H1 (cell line): ENCODE data around the gene GAS7. TPM values are rescaled to one million over a fixed set of nuclear protein-coding genes. Genes with fewer than 3 reads are reported as not detected.

ENCODE experiments used
- CTCF ChIA-PET: fragments of 300-600 bp; sonication (Branson Sonifier 250); formaldehyde crosslinking; loops from one replicate; lab custom pipeline; 2021; ENCODE audit not compliant: partially characterized antibody; lab: Charles Lee
- POLR2A ChIA-PET: fragments of 300-600 bp; sonication (Branson Sonifier 250); formaldehyde crosslinking; loops from one replicate; lab custom pipeline; 2021; ENCODE audit warnings: inconsistent platforms; ENCODE audit not compliant: partially characterized antibody; lab: Charles Lee
- DNase-seq, 2 experiments: peaks; one replicate each; pipeline versions ENCODE4 v3.0.0 to v3.0.0-alpha.2; 2010 to 2022; ENCODE audit warnings: low spot score in 2 of 2, low read depth in 1 of 2, mixed read lengths in 1 of 2
- FAIRE-seq: peaks from 2 replicates; lab custom pipeline; 2011; peaks lifted over from hg19 to GRCh38; lab: Jason Lieb, UNC
- H2AFZ ChIP-seq: 2 replicates; pipeline ENCODE4 v1.8.1; 2012; ENCODE audit warnings: low read length, inconsistent platforms
- H2AK5ac ChIP-seq: 2 replicates; pipeline ENCODE4 v1.6.1; 2013; ENCODE audit warnings: low read depth, low read length
- H2BK120ac ChIP-seq: replicated peaks from 2 replicates; pipeline ENCODE3; 2013; ENCODE audit warnings: low read depth, low read length, inconsistent platforms
- H2BK12ac ChIP-seq: 2 replicates; pipeline ENCODE4 v1.6.1; 2013; ENCODE audit warnings: low read depth, low read length
- H2BK15ac ChIP-seq: 2 replicates; pipeline ENCODE4 v1.6.1; 2013; ENCODE audit warnings: low read length
- H2BK20ac ChIP-seq: 2 replicates; pipeline ENCODE4 v1.6.1; 2013; ENCODE audit warnings: low read length
- H2BK5ac ChIP-seq: 2 replicates; pipeline ENCODE4 v1.6.1; 2013; ENCODE audit warnings: low read depth, low read length
- H3K14ac ChIP-seq: 2 replicates; pipeline ENCODE4 v1.6.1; 2013; ENCODE audit warnings: inconsistent platforms; ENCODE audit not compliant: insufficient read length
- H3K18ac ChIP-seq: 2 replicates; pipeline ENCODE4 v1.6.1; 2013; ENCODE audit warnings: low read length; ENCODE audit errors: extremely low read depth
- H3K23ac ChIP-seq: 2 replicates; pipeline ENCODE4 v1.6.1; 2013; ENCODE audit warnings: inconsistent platforms; ENCODE audit not compliant: insufficient read length
- H3K23me2 ChIP-seq: 2 replicates; pipeline ENCODE4 v1.6.1; 2013; ENCODE audit warnings: low read depth, low read length
- H3K27ac ChIP-seq: 2 replicates; pipeline ENCODE4 v1.6.1; 2011; ENCODE audit warnings: low read depth, low read length, inconsistent platforms
- H3K27me3 ChIP-seq, 4 experiments: replicated peaks in 1 of 4; 1 replicate in 1 of 4; 2 replicates in 3 of 4; pipeline versions ENCODE4 v1.6.1 to v1.8.1; 2011 to 2013; ENCODE audit warnings: low read length in 3 of 4, mild to moderate bottlenecking in 3 of 4, inconsistent platforms in 2 of 4, mixed read lengths in 2 of 4, moderate library complexity in 1 of 4; ENCODE audit not compliant: control insufficient read depth in 3 of 4, insufficient read depth in 3 of 4; ENCODE audit errors: extremely low read depth in 1 of 4
- H3K36me3 ChIP-seq, 4 experiments: 2 replicates each; pipeline versions ENCODE4 v1.6.1 to v1.8.1; 2011 to 2013; ENCODE audit warnings: mild to moderate bottlenecking in 4 of 4, low read length in 3 of 4, moderate library complexity in 2 of 4, control low read depth in 1 of 4, inconsistent platforms in 1 of 4; ENCODE audit not compliant: insufficient read depth in 4 of 4, control insufficient read depth in 2 of 4
- H3K4ac ChIP-seq: replicated peaks from 2 replicates; pipeline ENCODE3; 2013; ENCODE audit warnings: low read length, low read depth, mixed read lengths, inconsistent platforms; ENCODE audit not compliant: insufficient read length
- H3K4me1 ChIP-seq, 4 experiments: replicated peaks in 1 of 4; 1 replicate in 1 of 4; 2 replicates in 3 of 4; pipeline versions ENCODE4 v1.6.1 to v1.8.1; 2011 to 2013; ENCODE audit warnings: low read length in 3 of 4, inconsistent platforms in 2 of 4, mixed read lengths in 1 of 4; ENCODE audit not compliant: insufficient read depth in 4 of 4, control insufficient read depth in 3 of 4
- H3K4me2 ChIP-seq, 2 experiments: 2 replicates each; pipeline versions ENCODE4 v1.6.1 to v1.8.1; 2011 to 2013; ENCODE audit warnings: low read depth in 2 of 2, low read length in 2 of 2, control low read depth in 1 of 2, inconsistent platforms in 1 of 2, mild to moderate bottlenecking in 1 of 2; ENCODE audit not compliant: insufficient read depth in 1 of 2
- H3K4me3 ChIP-seq, 4 experiments: fragments of 200-600, 300-600 bp in 1 of 4; sonication (generic), shearing (Covaris generic), sonication (Bioruptor Twin) in 1 of 4; 2 replicates each; pipeline versions ENCODE4 v1.5.1 to v1.8.1; 2011 to 2016; ENCODE audit warnings: low read length in 4 of 4, low read depth in 3 of 4, control low read depth in 2 of 4, inconsistent platforms in 2 of 4, mild to moderate bottlenecking in 2 of 4, mixed read lengths in 1 of 4, moderate library complexity in 1 of 4; ENCODE audit not compliant: insufficient read depth in 2 of 4; ENCODE audit errors: extremely low read depth in 1 of 4
- H3K56ac ChIP-seq: replicated peaks from 2 replicates; pipeline ENCODE3; 2013; ENCODE audit warnings: low read depth, mild to moderate bottlenecking, mixed read lengths, low read length, inconsistent platforms; ENCODE audit not compliant: insufficient read length
- H3K79me1 ChIP-seq: 2 replicates; pipeline ENCODE4 v1.6.1; 2013; ENCODE audit warnings: low read depth, low read length, control low read depth
- H3K79me2 ChIP-seq, 2 experiments: 2 replicates each; pipeline versions ENCODE4 v1.6.1 to v1.8.1; 2012 to 2013; ENCODE audit warnings: low read length in 2 of 2, mild to moderate bottlenecking in 2 of 2, inconsistent platforms in 1 of 2; ENCODE audit not compliant: insufficient read depth in 2 of 2, control insufficient read depth in 1 of 2
- H3K9ac ChIP-seq, 4 experiments: replicated peaks in 1 of 4; 1 replicate in 1 of 4; 2 replicates in 3 of 4; pipeline versions ENCODE4 v1.6.1 to v1.8.1; 2011 to 2013; ENCODE audit warnings: low read depth in 3 of 4, low read length in 3 of 4, control low read depth in 2 of 4, mild to moderate bottlenecking in 2 of 4, moderate library complexity in 2 of 4, inconsistent platforms in 1 of 4; ENCODE audit errors: extremely low read depth in 1 of 4
- H3K9me3 ChIP-seq, 2 experiments: 2 replicates each; pipeline versions ENCODE4 v1.6.1 to v1.8.1; 2012 to 2013; ENCODE audit warnings: mild to moderate bottlenecking in 2 of 2, moderate library complexity in 2 of 2, control low read depth in 1 of 2, inconsistent platforms in 1 of 2, low read depth in 1 of 2, low read length in 1 of 2, mixed read lengths in 1 of 2; ENCODE audit not compliant: insufficient read depth in 2 of 2
- H4K20me1 ChIP-seq, 2 experiments: replicated peaks in 1 of 2; 2 replicates each; pipeline versions ENCODE3 to v1.8.1; 2011 to 2013; ENCODE audit warnings: inconsistent platforms in 2 of 2, low read length in 2 of 2, mild to moderate bottlenecking in 1 of 2; ENCODE audit not compliant: insufficient read depth in 2 of 2, control insufficient read depth in 1 of 2
- H4K5ac ChIP-seq: 2 replicates; pipeline ENCODE4 v1.6.1; 2013; ENCODE audit warnings: low read length, low read depth, mixed read lengths, inconsistent platforms; ENCODE audit not compliant: insufficient read length
- H4K8ac ChIP-seq: 2 replicates; pipeline ENCODE4 v1.8.0; 2013; ENCODE audit warnings: mild to moderate bottlenecking, moderate library complexity, low read length, inconsistent platforms; ENCODE audit not compliant: insufficient read depth; ENCODE audit errors: extremely low read depth
- H4K91ac ChIP-seq: replicated peaks from 2 replicates; pipeline ENCODE3; 2013; ENCODE audit warnings: low read length, mixed read lengths, inconsistent platforms; ENCODE audit not compliant: insufficient read length
- FOSL1 ChIP-seq: IDR thresholded peaks from 2 replicates; pipeline ENCODE4 v1.6.1; 2011; ENCODE audit warnings: mild to moderate bottlenecking, low read depth, low read length, moderate library complexity; ENCODE audit not compliant: insufficient read depth
- KDM4A ChIP-seq: IDR thresholded peaks from one replicate; pipeline ENCODE4 v1.7.1; 2012; ENCODE audit warnings: low read depth, mild to moderate bottlenecking, moderate library complexity, low read length, inconsistent platforms; ENCODE audit not compliant: severe bottlenecking
- WGBS, 2 experiments: shearing (Covaris generic) in 1 of 2; methylation state at CpG; one replicate each; pipeline versions ENCODE4 v1.1.6 to v1.1.7; 2013 to 2015; ENCODE audit warnings: low lambda C conversion rate in 2 of 2, mixed read lengths in 2 of 2, inconsistent platforms in 1 of 2, low coverage in 1 of 2, missing lambda C conversion rate in 1 of 2; ENCODE audit not compliant: insufficient replicate concordance in 2 of 2, insufficient coverage in 1 of 2, insufficient read length in 1 of 2; ENCODE audit errors: extremely low coverage in 1 of 2, missing lambda C conversion rate in 1 of 2; 5-methylcytosine and 5-hydroxymethylcytosine counted together
- polyA plus RNA-seq, 7 experiments: library from polyadenylated mRNA; depleted of rRNA in 3 of 7; stranded (reverse) in 5 of 7; unstranded in 2 of 7; fragments of >200 nt in 5 of 7; fragments of 200-250 nt in 2 of 7; gene quantifications; 1 replicate in 5 of 7; 2 replicates in 1 of 7; 4 replicates in 1 of 7; pipeline versions ENCODE4 v1.2.1 to v1.2.3, GENCODE V29; 2011 to 2013; ENCODE audit warnings: missing spikeins in 2 of 7, mixed read lengths in 2 of 7
- total RNA-seq: library from RNA; stranded (reverse); fragmentation: NEBNext Ultra II Directional; extraction: Animal tissue kit (Norgen Biotek cat#: 25700); gene quantifications from 2 replicates; pipeline ENCODE4 v1.2.1, GENCODE V29; 2021
- TF ChIP-seq, protein P1 (sequence below): IDR thresholded peaks from 2 replicates; pipeline ENCODE4 v1.6.1; 2012; ENCODE audit warnings: inconsistent platforms

Gene GAS7
- total and polyA plus RNA-seq, 2 of the 8 experiments (the other 6 are each of a cell fraction or from before 2014, with no cell fraction given): 5.0 to 14.5 TPM

DNA sequence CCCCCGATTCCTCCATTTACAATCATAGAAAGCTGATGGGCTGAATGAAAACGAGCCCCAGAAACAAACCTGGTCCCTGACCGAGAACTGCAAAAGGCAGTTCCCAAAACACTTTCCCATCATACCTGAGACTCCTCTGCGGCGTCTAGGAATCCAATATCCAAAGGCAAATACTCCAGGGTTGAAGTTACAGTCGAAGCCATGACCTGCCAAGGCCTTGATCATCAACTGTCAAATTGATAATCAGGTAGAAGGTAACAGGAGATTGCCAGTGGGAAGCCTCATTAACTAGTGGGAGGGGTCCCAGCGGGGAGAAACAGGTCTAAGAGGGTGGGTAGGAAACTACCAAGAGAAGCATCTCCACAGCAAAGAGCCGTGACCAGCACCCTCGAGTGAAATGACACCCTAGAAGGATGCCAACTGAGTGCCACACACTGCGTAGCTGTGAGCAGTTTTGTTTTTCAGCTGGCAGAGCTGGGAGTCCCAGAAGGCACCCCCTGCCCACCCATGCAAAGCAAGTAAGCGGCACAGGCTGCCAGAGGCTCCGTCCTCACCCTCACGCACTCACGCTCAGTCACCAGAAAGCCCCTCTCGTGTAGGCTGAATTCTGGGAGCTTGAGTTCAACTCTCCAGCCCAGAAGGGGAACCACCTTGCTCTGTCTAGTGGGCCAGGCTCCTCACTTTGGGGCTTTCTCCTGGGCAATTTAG lies 146.1 kb downstream of the GAS7 start:
- H3K14ac ChIP-seq: no peak overlapping the region
- CTCF ChIA-PET: interaction anchor here (0.9 to 1.1 kb wide), 2 partner anchors 10 to 70 kb away, joined by 4 to 6 read pairs; no protein-coding TSS in a partner anchor
- no peak overlapping the region for H2BK12ac ChIP-seq
- no peaks in the 10 kb centered on the region for H3K36me3 ChIP-seq
- no peak overlapping the region for H3K4me2 ChIP-seq
- peaks cover 0 to 5% (median 2%) of the 10 kb centered on the region in 4 experiments; a peak in 1 of 7 replicates for H3K4me1 ChIP-seq
- H3K23ac ChIP-seq: no peak overlapping the region
- H4K5ac ChIP-seq: no peak overlapping the region
- H3K9me3 ChIP-seq: peaks cover 0 to 9% of the 10 kb centered on the region in 2 experiments; a peak in 1 of 4 replicates
- H3K79me1 ChIP-seq: no peaks in the 10 kb centered on the region
- H3K4ac ChIP-seq: no peak overlapping the region
- H4K8ac ChIP-seq: no peak overlapping the region
- H4K20me1 ChIP-seq: peaks cover under 1 to 1% of the 10 kb centered on the region in 2 experiments
- H4K91ac ChIP-seq: no peak overlapping the region
- H2BK5ac ChIP-seq: no peak overlapping the region
- POLR2A ChIA-PET: no interaction called here
- H3K27ac ChIP-seq: no peak overlapping the region
- no peak overlapping the region for H3K9ac ChIP-seq
- FAIRE-seq (no peak), DNase-seq (no peak)
- TF ChIP-seq FOSL1 (no peak), KDM4A (no peak)
- TF ChIP-seq, protein P1, sequence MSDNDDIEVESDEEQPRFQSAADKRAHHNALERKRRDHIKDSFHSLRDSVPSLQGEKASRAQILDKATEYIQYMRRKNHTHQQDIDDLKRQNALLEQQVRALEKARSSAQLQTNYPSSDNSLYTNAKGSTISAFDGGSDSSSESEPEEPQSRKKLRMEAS: no peak
- no peak overlapping the region for H2AFZ ChIP-seq
- H3K23me2 ChIP-seq: no peaks in the 10 kb centered on the region; the same call in 1 of the 2 replicates
- no peak overlapping the region for H2AK5ac ChIP-seq
- no peaks in the 10 kb centered on the region; a peak in 1 of 7 replicates for H3K27me3 ChIP-seq
- no peak overlapping the region for H2BK20ac ChIP-seq
- no peak overlapping the region for H3K18ac ChIP-seq
- no peak overlapping the region for H2BK15ac ChIP-seq
- no peak overlapping the region for H2BK120ac ChIP-seq
- H3K4me3 ChIP-seq: no peak overlapping the region
- WGBS, 2 experiments: 90% methylated on average over 14 of the region's 15 CpGs; no CpG with 5 or more reads in 1 of the 2 experiments
- H3K79me2 ChIP-seq: no peaks in the 10 kb centered on the region; a peak in 1 of 4 replicates
- no peak overlapping the region for H3K56ac ChIP-seq
